HG03439 (cell line): ENCODE data around the gene SOX12.

Source experiments
- ATAC-seq: cut with Tn5 transposase; IDR thresholded peaks from one replicate; pipeline ENCODE4 v1.9.1; 2021; ENCODE audit warnings: mild to moderate bottlenecking, moderate library complexity; ENCODE audit not compliant: unreplicated experiment

SOX12 gene

DNA sequence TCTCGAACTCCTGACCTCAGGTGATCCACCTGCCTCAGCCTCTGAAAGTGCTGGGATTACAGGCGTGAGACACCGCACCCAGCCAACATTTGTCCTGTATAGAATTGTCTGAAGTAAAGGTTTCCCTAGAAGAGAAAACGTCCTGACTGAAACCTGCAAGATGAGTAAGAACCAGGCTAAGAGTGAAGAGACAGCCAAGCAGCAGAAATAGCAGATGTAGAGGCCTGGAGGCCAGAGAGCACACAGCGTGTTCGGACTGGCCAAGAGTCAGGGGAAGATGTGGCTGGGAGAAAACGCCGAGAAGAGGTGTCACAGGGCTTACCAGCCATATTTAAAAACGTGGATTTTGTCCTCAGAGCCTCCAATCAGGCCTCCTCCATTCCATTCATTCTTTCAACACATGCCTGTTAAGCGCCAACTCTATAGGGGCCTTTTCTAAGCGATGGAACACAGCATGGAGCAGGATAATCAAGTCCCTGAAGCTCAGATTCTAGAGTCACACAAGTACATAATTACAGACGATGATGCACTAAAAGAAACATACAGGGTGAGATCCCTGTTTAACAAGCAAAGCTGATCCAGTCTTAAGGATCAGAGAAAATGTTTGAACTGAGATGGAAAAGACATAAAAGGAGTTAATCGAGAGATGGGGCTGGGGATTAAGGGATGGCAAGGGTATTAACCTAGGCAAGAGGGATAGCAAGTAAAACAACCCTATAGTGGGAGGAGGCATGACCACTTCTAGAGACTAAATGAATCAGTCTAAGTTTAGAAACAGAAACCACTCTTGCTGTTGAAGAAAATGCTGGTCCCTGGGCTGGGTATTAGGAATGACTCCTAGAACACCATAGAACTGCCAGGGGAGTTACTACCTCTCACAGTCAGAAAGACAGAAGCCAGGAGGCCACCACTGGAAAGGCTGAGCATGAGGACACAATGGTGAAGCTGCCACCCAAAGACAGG is 23.2 kb upstream of the SOX12 start:
- no peak for ATAC-seq

DNA sequence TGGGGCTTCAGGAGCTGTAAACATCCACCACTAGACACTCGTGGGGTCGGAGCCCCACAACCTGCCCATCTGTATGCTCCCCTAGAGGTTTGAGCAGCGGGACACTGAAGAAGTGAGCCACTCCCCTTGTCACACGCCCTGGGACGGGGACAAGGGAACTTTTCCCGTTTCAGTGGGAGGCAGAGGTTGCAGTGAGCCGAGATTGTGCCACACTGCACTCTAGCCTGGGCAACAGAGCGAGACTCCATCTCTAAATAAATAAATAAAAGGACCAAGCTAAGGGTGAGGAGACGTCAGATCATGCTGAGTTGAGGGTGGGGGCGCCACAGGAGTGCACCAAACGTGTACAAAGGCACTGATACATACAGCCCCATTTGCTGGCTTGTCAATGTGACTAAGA is 19.6 kb upstream of the SOX12 start:
- no peak for ATAC-seq

DNA sequence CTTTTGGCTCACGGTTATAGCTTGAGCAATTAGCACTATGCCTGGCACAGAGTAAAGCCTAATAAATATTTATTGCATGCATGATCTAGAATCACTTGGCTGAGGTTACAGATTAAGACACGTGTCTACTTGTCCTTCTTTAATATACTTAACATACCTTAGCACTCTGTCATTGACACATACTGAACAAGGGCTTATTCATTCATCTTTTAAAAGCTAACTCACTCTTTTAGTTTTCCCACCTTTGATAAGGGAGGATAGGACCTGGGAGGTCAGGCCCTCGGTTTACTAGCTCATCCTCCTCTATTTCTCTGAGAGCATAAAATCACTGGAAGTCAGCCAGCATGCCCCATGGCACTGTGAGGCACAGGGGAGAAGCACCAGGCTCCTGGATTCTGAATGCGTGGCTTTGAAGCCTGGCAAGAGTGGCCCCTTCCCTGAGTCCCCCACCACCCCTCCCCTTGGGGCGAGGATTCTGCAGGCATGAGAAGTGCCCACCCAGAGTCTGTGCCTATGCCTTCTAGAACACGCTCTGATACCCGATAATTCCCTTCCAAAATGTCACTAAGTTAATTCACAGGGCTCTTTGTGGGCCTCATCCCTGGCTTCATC is 16.8 kb upstream of the SOX12 start:
- no peak for ATAC-seq

DNA sequence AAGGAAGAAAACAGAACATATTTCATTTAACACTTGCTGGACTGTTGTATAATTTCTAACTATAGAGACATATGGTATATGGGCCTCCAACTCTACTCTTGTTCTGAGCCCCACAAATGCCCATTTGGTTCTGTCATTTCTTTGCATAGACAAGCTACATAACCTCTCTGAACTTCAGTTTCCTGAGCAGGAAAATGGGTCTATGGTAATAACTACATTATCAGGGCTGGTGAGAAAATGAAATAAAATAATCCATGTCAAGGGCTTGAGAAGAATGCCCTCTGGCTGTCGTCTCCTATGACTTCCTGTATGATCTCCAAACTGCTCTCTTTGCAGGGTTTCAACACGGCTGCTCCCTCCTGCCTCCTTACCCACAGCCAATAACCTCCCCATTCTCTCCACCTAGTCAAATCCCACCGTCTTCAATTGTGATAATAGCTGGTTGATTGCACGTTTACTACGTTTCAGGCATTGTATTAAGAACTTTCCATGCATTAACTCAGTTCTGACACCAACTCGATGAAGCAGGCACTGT is 16.0 kb upstream of the SOX12 start:
- no peak for ATAC-seq

DNA sequence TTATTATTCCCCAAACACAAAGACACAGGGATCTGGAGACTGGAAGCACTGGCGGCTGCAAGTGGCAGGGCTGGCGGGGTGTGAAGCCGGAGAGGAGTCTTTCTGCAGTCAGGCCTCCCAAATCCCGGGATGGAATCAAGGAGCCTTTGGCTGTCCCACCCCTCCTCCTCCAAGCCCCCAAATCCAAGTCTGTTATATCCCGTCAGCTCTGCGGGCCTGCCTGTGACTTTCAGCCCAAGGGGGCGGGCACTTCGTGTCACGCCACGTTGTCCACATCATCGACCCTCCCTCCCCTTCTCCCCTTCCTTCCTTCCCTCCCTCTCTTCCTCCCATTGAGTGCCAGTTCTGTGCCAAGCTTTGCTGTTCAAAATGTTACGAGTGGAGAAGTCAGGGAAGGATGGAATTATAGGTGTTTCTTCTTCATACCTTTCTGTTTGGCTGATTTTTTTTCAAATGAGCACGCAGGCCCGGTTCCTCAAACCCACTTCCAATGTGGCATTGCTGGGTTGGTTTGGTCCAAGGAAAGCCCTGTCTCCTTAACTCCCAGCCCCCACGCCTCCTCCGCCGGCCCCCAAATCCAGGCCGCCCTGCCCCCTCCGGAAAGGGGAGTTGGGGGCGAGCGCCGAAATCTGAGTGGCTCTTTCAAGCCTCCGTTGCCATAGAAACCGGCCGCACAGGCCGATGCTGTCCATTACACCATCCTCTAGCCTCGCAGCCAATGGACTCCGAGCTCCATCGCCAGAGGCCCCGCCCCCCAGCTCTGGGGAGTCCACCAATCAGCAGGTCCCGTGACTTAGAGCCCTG is 15.3 kb upstream of the SOX12 start:
- ATAC-seq, result peak; percentile 74

DNA sequence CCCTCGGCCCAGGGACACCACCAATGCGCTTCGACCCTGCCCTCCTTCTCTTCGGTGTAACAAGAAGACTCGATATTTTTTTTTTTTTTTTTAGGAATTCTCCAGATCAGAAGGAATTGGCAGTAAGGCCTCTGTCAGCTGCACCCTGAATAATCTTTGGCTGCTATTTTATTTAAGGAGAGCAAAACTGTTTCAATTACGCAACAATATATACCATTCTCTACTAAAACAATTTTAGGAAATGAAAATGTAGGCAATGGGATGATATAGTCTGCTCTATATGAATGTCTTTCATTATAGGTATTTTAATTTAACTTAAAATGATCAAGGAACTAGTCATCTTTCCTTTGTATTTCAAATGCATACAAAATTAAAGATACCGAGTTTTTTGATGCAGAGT is 14.7 kb upstream of the SOX12 start:
- no peak for ATAC-seq

DNA sequence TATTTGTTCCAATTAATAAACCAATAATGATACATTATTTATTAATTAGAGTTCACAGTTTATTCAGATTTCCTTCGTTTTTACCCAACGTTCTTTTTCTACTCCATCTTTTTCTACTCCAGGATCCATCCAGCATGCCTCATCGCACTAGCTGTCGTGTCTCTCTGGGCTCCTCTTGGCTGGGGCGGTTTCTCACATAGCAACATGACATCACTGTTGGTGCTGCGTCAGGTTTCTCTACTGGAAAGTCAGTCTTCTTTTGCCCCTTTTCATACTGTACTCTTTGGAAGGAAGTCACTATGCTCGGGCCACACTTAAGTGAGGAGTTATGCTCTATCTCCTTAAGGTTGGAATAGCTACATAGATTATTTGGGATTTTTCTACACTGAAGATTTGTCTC is 13.7 kb upstream of the SOX12 start:
- ATAC-seq, result no peak

DNA sequence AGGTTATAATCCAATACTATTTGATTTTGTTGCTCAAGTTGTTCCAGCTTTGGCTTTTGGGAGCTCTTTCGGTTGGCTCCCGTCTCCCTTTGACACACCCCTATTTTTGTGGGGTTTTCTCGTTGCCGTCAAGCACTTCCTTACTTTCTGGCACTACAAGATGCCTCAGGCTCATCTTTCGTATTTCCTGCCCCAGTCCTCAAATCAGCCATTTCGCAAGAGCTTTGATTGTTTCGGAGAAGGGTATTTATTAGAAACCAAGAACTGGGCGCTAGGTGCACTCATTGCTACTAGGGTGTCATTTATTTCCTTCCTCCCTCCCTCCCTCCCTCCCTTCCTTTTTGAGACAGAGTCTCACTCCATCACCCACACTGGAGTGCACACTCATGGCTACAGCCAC is 13.3 kb upstream of the SOX12 start:
- ATAC-seq, result no peak

DNA sequence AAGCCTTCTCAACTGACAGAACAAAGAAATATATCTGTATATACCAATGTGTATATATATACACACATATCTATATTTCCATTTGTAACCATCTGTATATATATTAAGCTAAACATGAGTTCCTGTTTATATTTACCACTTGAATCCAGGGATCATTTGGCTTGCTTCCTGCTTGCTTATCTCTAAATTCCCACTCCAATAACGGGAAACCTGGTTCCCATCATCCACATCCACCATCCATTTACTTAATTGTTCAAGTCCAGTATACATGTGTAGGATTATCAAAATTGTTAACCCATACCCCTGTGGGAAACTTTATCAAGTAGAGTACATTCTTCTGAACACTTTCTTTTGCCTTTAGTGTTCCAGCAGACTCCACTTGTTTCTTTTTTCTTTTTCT is 12.5 kb upstream of the SOX12 start:
- ATAC-seq, result no peak

DNA sequence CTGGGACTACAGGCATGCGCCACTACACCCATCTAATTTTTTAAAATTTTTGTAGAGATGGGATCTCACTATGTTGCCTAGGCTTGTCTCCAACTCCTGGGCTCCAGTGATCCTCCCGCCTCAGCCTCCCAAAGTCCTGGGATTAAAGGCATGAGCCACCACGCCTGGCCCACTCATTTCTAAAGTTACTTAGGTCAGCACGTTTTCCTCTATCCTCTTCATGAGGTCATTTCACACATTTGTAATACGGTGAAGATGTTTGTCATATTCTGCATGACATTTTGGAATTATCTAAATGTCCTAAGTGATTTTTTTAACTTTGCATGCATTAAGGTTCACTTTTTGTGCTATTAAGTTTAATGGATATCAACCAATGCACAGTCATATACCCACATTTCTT is 11.9 kb upstream of the SOX12 start:
- no peak for ATAC-seq

DNA sequence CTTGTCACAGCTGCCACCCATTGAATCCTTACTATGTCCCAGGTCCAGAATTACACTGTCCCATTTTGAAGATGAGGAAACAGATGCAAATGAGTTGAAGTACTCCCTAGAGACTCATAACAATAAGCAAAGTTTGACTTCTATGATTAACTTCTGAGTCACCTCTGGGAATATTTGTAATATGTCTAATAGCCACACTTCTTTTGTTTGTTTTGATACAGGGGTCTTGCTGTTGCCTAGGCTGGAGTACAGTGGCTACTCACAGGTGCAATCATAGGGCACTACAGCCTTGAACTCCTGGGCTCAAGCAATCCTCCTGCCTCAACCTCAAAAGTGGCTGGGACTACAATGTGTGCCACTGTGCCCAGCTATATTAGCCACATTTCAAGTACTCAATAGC is 11.4 kb upstream of the SOX12 start:
- no peak for ATAC-seq

DNA sequence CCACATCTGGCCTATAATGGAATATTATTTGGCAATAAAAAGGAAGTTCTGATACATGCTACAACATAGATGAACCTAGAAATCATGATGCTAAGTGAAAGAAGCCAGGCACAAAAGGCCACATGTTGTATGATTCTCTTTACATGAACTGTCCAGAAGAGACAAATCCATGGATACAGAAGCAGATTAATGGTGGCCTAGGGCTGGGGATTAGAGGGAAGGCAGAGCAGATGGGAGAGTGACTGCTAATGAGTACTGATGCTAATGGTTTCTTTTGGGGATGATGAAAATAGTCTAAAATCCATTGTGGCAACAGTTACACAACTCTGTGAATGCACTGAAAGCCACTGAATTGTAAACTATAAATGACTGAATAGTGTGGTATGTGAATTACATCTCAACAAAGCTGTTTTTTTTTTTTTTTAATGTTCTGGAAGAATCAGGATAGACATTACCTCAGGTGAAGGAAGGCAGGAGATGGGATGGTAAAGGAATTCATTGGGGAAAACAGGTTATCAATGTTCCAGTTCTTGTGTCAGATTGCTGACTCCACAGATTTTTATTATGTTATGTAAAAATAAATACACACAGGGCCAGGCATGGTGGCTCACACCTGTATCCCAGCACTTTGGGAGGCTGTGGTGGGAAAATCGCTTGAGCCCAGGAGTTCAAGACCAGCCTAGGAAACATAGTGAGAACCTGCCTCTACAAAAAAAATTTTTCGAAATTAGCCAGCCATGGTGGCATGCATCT is 8.9 kb upstream of the SOX12 start:
- ATAC-seq, result no peak

DNA sequence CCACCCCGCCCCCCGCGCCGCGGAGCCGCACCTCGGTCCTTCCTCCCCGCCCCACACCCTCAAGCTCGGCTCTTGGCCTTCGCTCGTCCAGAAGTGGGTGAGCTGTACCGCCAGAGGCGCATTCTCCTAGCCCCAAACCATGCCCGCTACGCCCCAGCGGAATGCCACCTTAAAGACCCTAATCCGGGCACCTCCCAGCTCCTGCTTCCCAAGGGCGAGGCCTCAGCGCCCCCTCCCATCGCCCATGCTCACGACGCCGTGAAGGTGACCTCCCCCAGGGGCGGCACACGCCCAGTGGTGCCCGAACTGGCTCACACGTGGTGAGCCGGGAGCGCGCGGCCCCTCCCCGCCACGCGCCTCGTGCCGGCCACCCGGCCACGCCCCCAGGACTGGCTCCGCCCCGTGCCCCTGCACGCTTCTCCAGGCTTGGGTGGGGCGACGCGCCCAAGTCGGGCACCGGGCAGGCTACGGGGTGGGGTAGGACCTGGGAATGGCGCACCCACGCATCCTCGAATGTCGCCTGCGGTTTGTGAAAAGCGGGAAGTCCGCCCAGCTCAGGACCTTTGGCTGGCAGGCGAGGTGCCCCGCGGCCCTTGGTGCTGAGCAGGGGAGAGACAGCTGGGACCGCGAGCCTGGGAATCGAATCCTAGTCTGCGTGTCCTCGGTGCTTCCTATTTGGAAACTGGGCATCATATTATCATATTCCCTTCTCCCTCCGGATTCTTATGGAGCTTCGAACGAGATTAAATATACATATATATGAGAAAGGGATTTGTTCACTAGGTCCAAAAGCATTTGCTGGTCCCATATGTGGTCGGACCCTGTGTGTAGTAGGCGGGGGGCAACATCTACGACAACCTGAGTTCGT is 941 bp upstream of the SOX12 start:
- peak; percentile 41 for ATAC-seq

DNA sequence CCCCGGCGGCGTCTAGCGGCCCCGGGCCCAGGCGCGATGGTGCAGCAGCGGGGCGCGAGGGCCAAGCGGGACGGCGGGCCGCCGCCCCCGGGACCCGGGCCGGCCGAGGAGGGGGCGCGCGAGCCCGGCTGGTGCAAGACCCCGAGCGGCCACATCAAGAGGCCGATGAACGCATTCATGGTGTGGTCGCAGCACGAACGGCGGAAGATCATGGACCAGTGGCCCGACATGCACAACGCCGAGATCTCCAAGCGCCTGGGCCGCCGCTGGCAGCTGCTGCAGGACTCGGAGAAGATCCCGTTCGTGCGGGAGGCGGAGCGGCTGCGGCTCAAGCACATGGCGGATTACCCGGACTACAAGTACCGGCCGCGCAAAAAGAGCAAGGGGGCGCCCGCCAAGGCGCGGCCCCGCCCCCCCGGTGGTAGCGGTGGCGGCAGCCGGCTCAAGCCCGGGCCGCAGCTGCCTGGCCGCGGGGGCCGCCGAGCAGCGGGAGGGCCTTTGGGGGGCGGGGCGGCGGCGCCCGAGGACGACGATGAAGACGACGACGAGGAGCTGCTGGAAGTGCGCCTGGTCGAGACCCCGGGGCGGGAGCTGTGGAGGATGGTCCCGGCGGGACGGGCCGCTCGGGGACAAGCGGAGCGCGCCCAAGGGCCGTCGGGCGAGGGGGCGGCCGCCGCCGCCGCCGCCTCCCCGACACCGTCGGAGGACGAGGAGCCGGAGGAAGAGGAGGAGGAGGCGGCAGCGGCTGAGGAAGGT is 715 bp downstream of the SOX12 start:
- ATAC-seq, result peak; percentile 16

DNA sequence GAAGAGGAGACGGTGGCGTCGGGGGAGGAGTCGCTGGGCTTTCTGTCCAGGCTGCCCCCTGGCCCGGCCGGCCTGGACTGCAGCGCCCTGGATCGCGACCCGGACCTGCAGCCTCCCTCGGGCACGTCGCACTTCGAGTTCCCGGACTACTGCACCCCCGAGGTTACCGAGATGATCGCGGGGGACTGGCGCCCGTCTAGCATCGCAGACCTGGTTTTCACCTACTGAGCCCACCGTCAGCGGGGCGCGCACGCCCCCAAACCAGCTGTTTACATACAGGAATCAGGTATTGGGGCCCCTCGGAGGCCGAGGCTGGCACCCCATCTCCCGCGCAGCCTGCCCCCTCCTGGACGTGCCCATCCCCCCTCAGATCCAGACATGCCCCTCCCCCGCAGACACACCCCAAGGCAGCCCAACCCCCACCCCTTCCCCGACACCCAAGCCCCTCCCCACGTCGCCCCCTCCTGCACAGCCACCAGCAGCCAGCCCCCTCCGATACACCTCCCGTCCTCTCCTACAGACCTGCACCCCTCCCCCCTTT is 1.4 kb downstream of the SOX12 start:
- ATAC-seq, result no peak

DNA sequence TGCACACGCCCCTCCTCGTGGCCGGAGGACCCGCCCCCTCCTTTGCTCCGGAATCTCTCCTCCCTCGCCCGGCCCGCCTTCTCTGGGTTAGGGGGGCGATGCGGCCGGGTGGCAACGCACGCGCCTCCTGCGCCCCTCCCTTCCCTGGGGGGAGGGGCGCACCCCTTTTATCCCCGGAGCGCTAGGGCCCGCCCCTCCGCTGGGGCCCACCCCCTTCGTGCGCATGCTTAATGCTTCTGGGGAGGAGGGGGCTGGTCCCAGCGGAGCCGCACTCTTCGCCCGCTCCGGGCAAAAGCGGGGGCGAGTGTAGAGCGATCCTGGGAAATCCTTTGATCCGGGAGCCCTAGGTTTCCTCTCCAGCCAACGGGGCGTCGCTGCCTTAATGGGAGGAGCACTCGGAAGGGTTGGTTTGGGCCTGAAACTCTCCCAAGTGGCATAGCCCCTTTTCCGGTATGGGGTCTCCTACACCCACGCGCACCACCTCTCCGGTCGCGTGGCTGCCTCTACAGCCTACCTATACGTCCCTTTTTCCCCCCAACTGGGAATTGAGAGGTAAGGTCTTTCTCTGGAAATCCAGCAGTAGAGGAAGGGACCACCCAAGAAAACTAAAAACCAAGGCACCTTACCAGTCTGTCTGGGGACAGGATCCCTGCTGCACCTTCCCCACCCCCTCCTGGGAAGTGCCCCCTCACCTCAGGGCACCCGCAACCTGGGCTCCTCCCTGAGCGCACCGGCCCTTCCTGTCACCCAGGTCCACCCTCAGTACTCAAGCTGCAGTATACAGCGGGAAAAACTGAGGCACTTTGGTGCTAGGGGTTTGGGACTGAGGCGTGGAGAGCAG is 2.1 kb downstream of the SOX12 start:
- ATAC-seq, result no peak

DNA sequence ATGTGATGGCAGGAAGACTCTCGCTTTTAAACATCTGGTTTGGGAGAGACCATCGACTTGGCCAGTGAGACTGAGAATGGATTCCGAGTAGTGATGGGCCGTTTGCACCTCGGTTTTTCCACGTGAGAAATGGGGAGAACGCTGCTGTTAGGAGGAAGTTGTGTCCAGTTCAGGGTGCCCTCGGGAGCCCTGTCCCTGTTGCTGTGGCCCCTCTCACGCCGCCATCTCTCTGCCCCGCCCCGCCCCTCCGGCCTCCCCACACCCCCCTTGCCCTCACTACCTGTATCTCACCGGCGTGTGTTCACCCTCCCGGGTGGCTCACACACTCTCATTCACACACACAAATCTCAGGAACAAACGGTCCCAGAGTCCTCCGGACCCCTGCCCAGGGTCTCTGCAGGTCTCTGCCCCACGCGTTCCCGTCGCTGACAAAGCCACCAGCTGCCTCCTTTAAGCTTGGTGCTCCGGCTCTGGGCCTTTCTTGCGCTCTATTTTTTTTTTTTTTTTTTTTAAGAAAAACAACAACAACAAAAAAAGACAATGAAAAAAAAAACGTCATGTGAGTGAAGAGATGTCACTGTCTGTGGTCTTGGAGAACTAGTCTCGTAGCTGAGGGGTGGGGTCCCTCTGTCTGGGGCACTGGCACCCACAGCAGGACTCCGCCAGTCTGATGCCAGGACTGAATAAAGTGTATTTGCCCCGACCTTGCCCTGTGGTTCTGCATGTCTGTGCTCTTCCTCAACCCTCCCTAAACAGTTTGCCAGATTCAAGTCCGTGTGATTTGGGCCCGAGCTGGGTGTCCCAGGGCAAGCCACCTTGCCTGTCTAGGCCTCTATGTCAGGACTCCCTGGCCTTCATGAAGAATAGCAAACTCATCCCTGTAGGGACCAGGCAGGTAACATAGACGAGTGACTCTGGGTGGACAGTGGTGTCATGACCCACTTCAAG is 2.9 kb downstream of the SOX12 start:
- ATAC-seq, result no peak
